GM19023 (cell line): ENCODE results near the gene EDEM3.
A peak's percentile ranks its signal among the peaks of the same experiment; 100 is the strongest.
"Not testable (repeated sequence)": the region's sequence is repeated elsewhere in the genome, so short reads cannot be mapped to it uniquely, and the experiment has no call there.

ENCODE experiments used
- ATAC-seq: cut with Tn5 transposase; IDR thresholded peaks from one replicate; pipeline ENCODE4 v1.9.1; 2021; ENCODE audit warnings: mild to moderate bottlenecking, moderate library complexity; ENCODE audit not compliant: unreplicated experiment

The EDEM3 gene

GRCh38 chr1:184680611-184681225, 73.9 kb downstream of the EDEM3 start:
- ATAC-seq: not testable (repeated sequence)

GRCh38 chr1:184679472-184679871, 75.2 kb downstream of the EDEM3 start:
- ATAC-seq: not testable (repeated sequence)

GRCh38 chr1:184677344-184677743, 77.3 kb downstream of the EDEM3 start:
- no peak for ATAC-seq

- no peak for ATAC-seq
Measured at GRCh38 chr1:184673305-184673704, 81.4 kb downstream of the EDEM3 start.

- ATAC-seq: no peak
Measured at GRCh38 chr1:184672013-184672726, 82.5 kb downstream of the EDEM3 start.

GRCh38 chr1:184669391-184669790, 85.3 kb downstream of the EDEM3 start:
- ATAC-seq: no peak

- ATAC-seq: no peak
Measured at GRCh38 chr1:184665360-184665759, 89.3 kb downstream of the EDEM3 start.

GRCh38 chr1:184664661-184665060, 90.0 kb downstream of the EDEM3 start:
- ATAC-seq: no peak

GRCh38 chr1:184664042-184664660, 90.5 kb downstream of the EDEM3 start:
- ATAC-seq: peak; percentile 64

- no peak for ATAC-seq
Measured at GRCh38 chr1:184661801-184662200, 92.9 kb downstream of the EDEM3 start.

- no peak for ATAC-seq
Measured at GRCh38 chr1:184660462-184661191, 94.0 kb downstream of the EDEM3 start.

- ATAC-seq: no peak
Measured at GRCh38 chr1:184658055-184658454, 96.6 kb downstream of the EDEM3 start.

GRCh38 chr1:184656221-184656620, 98.4 kb downstream of the EDEM3 start:
- no peak for ATAC-seq

GRCh38 chr1:184655185-184655584, 99.5 kb downstream of the EDEM3 start:
- no peak for ATAC-seq

- ATAC-seq: no peak
Measured at GRCh38 chr1:184650177-184650866, 104.3 kb downstream of the EDEM3 start.

GRCh38 chr1:184649451-184649888, 105.2 kb downstream of the EDEM3 start:
- ATAC-seq: peak; percentile 78

- ATAC-seq: no peak
Measured at GRCh38 chr1:184648856-184649201, 105.8 kb downstream of the EDEM3 start.

GRCh38 chr1:184648160-184648855, 106.3 kb downstream of the EDEM3 start:
- ATAC-seq: no peak

- ATAC-seq: no peak
Measured at GRCh38 chr1:184647471-184647870, 107.2 kb downstream of the EDEM3 start.

GRCh38 chr1:184646824-184647223, 107.8 kb downstream of the EDEM3 start:
- no peak for ATAC-seq
